HG03457 (cell line): ENCODE measurements around the gene SERPINB7.

Source experiments
- ATAC-seq: cut with Tn5 transposase; IDR thresholded peaks from one replicate; pipeline ENCODE4 v1.9.1; 2021; ENCODE audit warnings: moderate number of reproducible peaks; ENCODE audit not compliant: unreplicated experiment

The SERPINB7 gene

DNA sequence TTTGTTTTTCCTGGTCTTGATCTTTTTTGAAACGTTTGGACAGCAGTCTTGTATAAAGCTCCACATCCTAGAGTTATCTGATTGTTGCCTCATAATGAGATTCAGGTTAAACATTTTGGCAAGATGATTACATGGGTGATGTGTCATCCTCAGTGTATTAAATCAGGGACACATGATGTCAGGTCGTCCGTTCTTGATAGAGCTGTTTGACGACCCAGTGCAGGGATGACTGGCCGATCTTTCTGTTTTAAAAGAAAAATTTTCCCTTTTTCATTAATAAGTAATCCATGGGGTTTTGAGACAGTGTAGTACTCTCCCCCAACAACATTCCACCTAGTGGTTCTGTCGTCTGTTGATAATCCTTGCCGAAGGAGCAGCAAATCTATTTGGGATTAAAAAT, 67.8 kb downstream of the SERPINB7 start:
- no peak for ATAC-seq

DNA sequence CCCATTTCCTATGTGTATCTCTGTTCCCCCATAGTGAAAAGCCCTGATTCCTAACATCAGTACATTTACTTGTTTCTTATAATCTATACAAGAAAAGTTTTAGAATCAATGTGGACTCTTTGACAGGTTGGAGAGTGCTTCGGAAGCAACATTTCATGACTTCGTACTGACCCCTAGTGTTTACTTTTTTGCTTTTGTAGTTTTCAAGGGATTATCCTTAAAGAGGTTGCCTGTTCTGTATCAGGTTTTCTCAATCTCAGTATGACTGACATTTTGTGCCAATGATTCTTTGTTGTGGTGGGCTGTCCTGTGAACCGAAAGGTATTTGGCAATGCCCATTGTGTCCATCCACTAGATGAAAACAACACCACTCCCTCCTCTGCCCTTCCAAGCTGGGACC, 69.0 kb downstream of the SERPINB7 start:
- no peak for ATAC-seq

DNA sequence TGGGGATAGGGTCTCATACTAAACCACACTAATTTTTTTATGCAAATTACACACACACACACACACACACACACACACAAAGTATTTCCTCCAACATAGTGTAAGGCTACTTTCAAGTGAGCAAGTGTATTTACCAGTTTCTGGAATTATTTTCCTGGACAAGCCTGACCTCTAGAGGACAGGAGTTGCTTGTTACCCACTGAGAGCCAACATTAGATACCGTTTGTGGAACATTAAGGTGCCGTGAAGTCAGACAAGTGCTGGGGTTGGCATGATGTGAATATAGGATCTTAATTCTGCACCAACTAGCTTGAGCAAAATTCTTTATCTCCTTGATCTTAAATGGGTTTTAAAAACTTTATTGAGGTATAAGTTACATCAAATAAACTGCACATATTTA, 72.9 kb downstream of the SERPINB7 start:
- no peak for ATAC-seq

DNA sequence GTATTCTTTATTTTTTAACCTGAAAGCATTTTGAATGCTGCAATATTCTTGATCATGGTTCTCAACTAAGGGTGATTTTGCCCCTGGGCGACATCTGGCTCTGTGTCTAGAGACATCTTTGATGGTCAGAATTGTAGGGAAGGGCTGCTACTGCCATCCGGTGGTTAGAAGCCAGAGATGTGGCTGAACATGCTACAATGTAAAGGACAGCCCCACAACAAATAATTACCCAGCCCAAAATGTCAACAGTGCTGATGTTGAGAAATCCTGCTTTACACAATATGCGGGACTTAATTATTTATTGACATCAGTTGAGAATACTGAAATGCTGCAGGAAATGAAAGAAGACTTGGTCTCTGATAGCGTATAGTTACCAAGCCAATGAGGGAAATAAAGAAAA, 74.8 kb downstream of the SERPINB7 start:
- ATAC-seq: peak; percentile 64

DNA sequence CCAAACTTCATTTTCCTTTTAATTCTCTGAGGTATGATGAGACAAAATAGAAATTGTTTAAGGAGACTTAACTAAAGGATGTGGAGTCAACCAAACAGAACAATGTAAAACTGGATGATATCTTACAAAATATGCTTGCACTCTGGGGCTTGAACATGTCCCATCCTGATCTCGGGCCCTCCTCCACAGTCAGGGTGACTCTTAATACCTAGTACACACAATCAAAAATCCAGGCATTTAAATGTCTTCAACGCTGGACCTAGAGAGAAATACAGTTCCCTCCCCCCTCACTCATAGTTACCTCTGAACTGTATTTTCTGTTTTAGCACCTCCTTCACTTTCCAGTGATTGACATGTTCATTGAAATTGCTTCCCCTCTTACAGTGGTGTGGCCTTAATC, 75.4 kb downstream of the SERPINB7 start:
- ATAC-seq: no peak
